SK-N-SH (cell line): ENCODE results near the gene PIGX.

Source experiments
- CHD2 ChIP-seq: fragments of 150-350 bp; IDR thresholded peaks from 2 replicates; pipeline ENCODE4 v1.6.1; 2018; ENCODE audit warnings: low read length; ENCODE audit not compliant: partially characterized antibody
- EP300 ChIP-seq, 2 experiments: IDR thresholded peaks; 2 replicates each; pipeline versions ENCODE4 v1.4.0 to v1.6.1; 2012; ENCODE audit warnings: borderline replicate concordance in 1 of 2, low read depth in 1 of 2, low read length in 1 of 2
- EZH2phosphoT487 ChIP-seq: fragments of 200-600 bp; sonication (generic); IDR thresholded peaks from 2 replicates; pipeline ENCODE4 v1.6.1; 2017; ENCODE audit warnings: low read depth, mixed run types, mild to moderate bottlenecking, antibody characterized with exemption, moderate library complexity, borderline replicate concordance
- FOXJ3 ChIP-seq: sonication (generic); formaldehyde crosslinking; IDR thresholded peaks from 2 replicates; pipeline ENCODE4 v1.5.1; 2020; ENCODE audit warnings: mild to moderate bottlenecking, missing genetic modification reagents
- GABPA ChIP-seq: IDR thresholded peaks from 2 replicates; pipeline ENCODE4 v1.4.0; 2012; ENCODE audit warnings: low read depth, mild to moderate bottlenecking
- PBX3 ChIP-seq: IDR thresholded peaks from 2 replicates; pipeline ENCODE4; 2012
- REST ChIP-seq: IDR thresholded peaks from 2 replicates; pipeline ENCODE4 v1.6.1; 2012; ENCODE audit warnings: mild to moderate bottlenecking, low read depth, low read length, moderate library complexity
- TAF1 ChIP-seq: IDR thresholded peaks from 2 replicates; pipeline ENCODE4 v1.6.1; 2012; ENCODE audit warnings: low read depth, mild to moderate bottlenecking, low read length, moderate library complexity, borderline replicate concordance
- TF ChIP-seq, protein P1 (sequence below): fragments of 200-600 bp; sonication (generic); IDR thresholded peaks from 2 replicates; pipeline ENCODE4 v1.6.1; 2017; ENCODE audit warnings: antibody characterized with exemption, mild to moderate bottlenecking, moderate library complexity
- TF ChIP-seq, protein P2 (sequence below): fragments of 150-350 bp; IDR thresholded peaks from 2 replicates; pipeline ENCODE4 v1.6.1; 2017; ENCODE audit warnings: antibody characterized with exemption, low read length, low read depth, borderline replicate concordance
- TF ChIP-seq, protein P3 (sequence below): IDR thresholded peaks from 2 replicates; pipeline ENCODE4 v1.4.0; 2012; ENCODE audit warnings: low read depth, borderline replicate concordance
- TF ChIP-seq, protein P4 (sequence below): fragments of 150-350 bp; IDR thresholded peaks from 2 replicates; pipeline ENCODE4 v1.6.1; 2016; ENCODE audit warnings: mild to moderate bottlenecking, low read depth, low read length

GRCh38 chr3:196726788-196727675 lies 14.9 kb downstream of the PIGX start:
- TF ChIP-seq CHD2 (no peak), EZH2phosphoT487 (no peak), REST (no peak), FOXJ3 (CRISPR knock-in tag) (no peak), TAF1 (no peak), GABPA (no peak), EP300 (IDR thresholded peaks at IDR 0.05; ENCODE audit: borderline replicate concordance in 1 of 2, low read depth in 1 of 2, low read length in 1 of 2) (no peak), PBX3 (no peak)
- TF ChIP-seq, protein P1, sequence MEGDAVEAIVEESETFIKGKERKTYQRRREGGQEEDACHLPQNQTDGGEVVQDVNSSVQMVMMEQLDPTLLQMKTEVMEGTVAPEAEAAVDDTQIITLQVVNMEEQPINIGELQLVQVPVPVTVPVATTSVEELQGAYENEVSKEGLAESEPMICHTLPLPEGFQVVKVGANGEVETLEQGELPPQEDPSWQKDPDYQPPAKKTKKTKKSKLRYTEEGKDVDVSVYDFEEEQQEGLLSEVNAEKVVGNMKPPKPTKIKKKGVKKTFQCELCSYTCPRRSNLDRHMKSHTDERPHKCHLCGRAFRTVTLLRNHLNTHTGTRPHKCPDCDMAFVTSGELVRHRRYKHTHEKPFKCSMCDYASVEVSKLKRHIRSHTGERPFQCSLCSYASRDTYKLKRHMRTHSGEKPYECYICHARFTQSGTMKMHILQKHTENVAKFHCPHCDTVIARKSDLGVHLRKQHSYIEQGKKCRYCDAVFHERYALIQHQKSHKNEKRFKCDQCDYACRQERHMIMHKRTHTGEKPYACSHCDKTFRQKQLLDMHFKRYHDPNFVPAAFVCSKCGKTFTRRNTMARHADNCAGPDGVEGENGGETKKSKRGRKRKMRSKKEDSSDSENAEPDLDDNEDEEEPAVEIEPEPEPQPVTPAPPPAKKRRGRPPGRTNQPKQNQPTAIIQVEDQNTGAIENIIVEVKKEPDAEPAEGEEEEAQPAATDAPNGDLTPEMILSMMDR, result no peak
- TF ChIP-seq, protein P2, sequence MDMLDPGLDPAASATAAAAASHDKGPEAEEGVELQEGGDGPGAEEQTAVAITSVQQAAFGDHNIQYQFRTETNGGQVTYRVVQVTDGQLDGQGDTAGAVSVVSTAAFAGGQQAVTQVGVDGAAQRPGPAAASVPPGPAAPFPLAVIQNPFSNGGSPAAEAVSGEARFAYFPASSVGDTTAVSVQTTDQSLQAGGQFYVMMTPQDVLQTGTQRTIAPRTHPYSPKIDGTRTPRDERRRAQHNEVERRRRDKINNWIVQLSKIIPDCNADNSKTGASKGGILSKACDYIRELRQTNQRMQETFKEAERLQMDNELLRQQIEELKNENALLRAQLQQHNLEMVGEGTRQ, result no peak
- TF ChIP-seq, protein P3, sequence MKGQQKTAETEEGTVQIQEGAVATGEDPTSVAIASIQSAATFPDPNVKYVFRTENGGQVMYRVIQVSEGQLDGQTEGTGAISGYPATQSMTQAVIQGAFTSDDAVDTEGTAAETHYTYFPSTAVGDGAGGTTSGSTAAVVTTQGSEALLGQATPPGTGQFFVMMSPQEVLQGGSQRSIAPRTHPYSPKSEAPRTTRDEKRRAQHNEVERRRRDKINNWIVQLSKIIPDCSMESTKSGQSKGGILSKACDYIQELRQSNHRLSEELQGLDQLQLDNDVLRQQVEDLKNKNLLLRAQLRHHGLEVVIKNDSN, result no peak
- TF ChIP-seq, protein P4, sequence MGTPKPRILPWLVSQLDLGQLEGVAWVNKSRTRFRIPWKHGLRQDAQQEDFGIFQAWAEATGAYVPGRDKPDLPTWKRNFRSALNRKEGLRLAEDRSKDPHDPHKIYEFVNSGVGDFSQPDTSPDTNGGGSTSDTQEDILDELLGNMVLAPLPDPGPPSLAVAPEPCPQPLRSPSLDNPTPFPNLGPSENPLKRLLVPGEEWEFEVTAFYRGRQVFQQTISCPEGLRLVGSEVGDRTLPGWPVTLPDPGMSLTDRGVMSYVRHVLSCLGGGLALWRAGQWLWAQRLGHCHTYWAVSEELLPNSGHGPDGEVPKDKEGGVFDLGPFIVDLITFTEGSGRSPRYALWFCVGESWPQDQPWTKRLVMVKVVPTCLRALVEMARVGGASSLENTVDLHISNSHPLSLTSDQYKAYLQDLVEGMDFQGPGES, result no peak
